D341Med (cell line): ENCODE measurements around the gene EGLN1.
A peak's percentile ranks its signal among the peaks of the same experiment; 100 is the strongest.

Source experiments
- DNase-seq: peaks from one replicate; pipeline ENCODE4 v3.0.0; 2012; ENCODE audit warnings: low spot score

The EGLN1 gene

GRCh38 chr1:231327617-231328016, 94.5 kb downstream of the EGLN1 start:
- no peak for DNase-seq

- no peak for DNase-seq
Observed at GRCh38 chr1:231326248-231326647, 95.8 kb downstream of the EGLN1 start.

DNA sequence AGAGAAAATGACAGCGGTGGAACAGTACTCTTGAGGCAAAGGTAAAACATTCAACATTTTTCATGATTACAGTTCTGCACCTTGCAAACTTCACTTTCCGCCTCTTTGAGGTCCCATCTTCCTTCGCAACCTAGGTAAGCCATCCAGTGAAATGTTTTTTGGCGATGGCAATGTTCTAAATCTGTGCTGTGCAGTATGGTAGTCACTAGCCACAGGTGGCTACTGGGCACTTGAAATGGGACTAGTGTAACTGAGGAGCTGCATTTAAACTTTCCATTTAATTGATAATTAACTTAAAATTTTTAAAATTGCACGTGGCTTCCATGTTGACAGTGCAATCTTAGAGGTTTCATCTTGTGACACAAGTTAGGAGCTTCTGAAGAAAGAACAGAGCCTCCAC, 97.4 kb downstream of the EGLN1 start:
- no peak for DNase-seq

- DNase-seq, result no peak
Observed at GRCh38 chr1:231322880-231323530, 99.1 kb downstream of the EGLN1 start.

- no peak for DNase-seq
Observed at GRCh38 chr1:231319080-231319479, 103.0 kb downstream of the EGLN1 start.

DNA sequence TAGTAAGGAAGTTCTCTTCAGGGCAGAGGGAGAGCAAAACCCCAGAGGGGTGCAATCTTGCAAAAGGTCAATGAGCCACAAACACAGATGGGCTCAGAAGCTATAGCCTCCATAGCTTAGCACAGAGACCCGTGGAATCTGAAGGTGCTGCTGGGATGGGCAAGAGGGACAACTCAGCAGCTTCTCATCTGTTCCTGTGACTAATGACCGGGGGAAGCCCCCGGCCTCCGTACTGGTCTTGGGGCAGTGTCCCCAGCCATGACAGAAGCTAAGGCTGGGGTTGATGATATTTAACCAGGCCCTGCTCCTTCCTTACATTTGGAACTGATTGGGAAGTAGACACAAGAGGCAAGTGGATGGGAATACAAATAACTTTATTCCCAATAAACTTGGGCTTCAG, 103.5 kb downstream of the EGLN1 start:
- DNase-seq, result no peak

GRCh38 chr1:231318015-231318355, 104.1 kb downstream of the EGLN1 start:
- no peak for DNase-seq

- no peak for DNase-seq
Observed at GRCh38 chr1:231317306-231318014, 104.6 kb downstream of the EGLN1 start.

GRCh38 chr1:231315887-231316286, 106.2 kb downstream of the EGLN1 start:
- peak; percentile 74 for DNase-seq
